22Rv1 (cell line): ENCODE measurements around the gene PCDH7.

Source experiments
- ZFX ChIP-seq: fragments of 450-650 bp; IDR thresholded peaks from 2 replicates; pipeline ENCODE4 v1.6.1; 2017; ENCODE audit warnings: antibody characterized with exemption, borderline replicate concordance
- TF ChIP-seq, protein P1 (sequence below): fragments of 450-650 bp; IDR thresholded peaks from 2 replicates; pipeline ENCODE4 v1.5.1; 2017; ENCODE audit warnings: mild to moderate bottlenecking

GRCh38 chr4:30769093-30769492 lies 48.9 kb downstream of the PCDH7 start:
- TF ChIP-seq, protein P1, sequence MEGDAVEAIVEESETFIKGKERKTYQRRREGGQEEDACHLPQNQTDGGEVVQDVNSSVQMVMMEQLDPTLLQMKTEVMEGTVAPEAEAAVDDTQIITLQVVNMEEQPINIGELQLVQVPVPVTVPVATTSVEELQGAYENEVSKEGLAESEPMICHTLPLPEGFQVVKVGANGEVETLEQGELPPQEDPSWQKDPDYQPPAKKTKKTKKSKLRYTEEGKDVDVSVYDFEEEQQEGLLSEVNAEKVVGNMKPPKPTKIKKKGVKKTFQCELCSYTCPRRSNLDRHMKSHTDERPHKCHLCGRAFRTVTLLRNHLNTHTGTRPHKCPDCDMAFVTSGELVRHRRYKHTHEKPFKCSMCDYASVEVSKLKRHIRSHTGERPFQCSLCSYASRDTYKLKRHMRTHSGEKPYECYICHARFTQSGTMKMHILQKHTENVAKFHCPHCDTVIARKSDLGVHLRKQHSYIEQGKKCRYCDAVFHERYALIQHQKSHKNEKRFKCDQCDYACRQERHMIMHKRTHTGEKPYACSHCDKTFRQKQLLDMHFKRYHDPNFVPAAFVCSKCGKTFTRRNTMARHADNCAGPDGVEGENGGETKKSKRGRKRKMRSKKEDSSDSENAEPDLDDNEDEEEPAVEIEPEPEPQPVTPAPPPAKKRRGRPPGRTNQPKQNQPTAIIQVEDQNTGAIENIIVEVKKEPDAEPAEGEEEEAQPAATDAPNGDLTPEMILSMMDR = no peak
- no peak for TF ChIP-seq ZFX
